Lung (tissue), 12 donors: ENCODE results near the gene CBY1. TPM values are rescaled to one million over a fixed set of nuclear protein-coding genes. Genes with fewer than 3 reads are reported as not detected.
A peak's percentile ranks its signal among the peaks of the same experiment; 100 is the strongest.

Source experiments
- ATAC-seq: fragments of 200-7000 bp; cut with Tn5 transposase; one replicate; pipeline ENCODE4 v1.9.1; 2020; ENCODE audit warnings: moderate number of reproducible peaks; ENCODE audit not compliant: insufficient read depth, low FRiP score
- DNase-seq, 3 donors: peaks; one replicate each; pipeline ENCODE4 v3.0.0-alpha.2; 2013 to 2017
- H3K27ac ChIP-seq, 2 donors: one replicate each; pipeline ENCODE4 v1.5.1; 2013; ENCODE audit warnings: mild to moderate bottlenecking in 2 of 2, moderate library complexity in 2 of 2, control low read depth in 1 of 2, inconsistent platforms in 1 of 2, low read depth in 1 of 2, low read length in 1 of 2
- H3K27me3 ChIP-seq, 3 donors: one replicate each; pipeline ENCODE4 v1.5.1; 2013; ENCODE audit warnings: low read length in 2 of 3; ENCODE audit not compliant: control insufficient read depth in 3 of 3, insufficient read depth in 3 of 3
- H3K36me3 ChIP-seq, 4 donors: one replicate each; pipeline ENCODE4 v1.5.1; 2013; ENCODE audit warnings: low read length in 4 of 4, mild to moderate bottlenecking in 1 of 4, moderate library complexity in 1 of 4; ENCODE audit not compliant: control insufficient read depth in 4 of 4, insufficient read depth in 4 of 4
- H3K4me1 ChIP-seq, 5 donors: one replicate each; pipeline ENCODE4 v1.5.1; 2013; ENCODE audit warnings: low read length in 5 of 5, mild to moderate bottlenecking in 2 of 5, moderate library complexity in 1 of 5; ENCODE audit not compliant: control insufficient read depth in 5 of 5, insufficient read depth in 5 of 5
- H3K4me3 ChIP-seq: one replicate; pipeline ENCODE4 v1.5.1; 2013; ENCODE audit warnings: mild to moderate bottlenecking, control low read depth, moderate library complexity
- H3K9ac ChIP-seq, 2 donors: one replicate each; pipeline ENCODE4 v1.5.1; 2013; ENCODE audit warnings: low read length in 2 of 2, control low read depth in 1 of 2; ENCODE audit not compliant: insufficient read depth in 1 of 2
- H3K9me3 ChIP-seq, 4 donors: one replicate each; pipeline ENCODE4 v1.5.1; 2013; ENCODE audit warnings: low read length in 3 of 4, mild to moderate bottlenecking in 1 of 4, moderate library complexity in 1 of 4; ENCODE audit not compliant: control insufficient read depth in 4 of 4, insufficient read depth in 3 of 4
- WGBS, 2 donors: extraction: QIAGEN DNeasy Blood & Tissue Kit; methylation state at CpG; one replicate each; pipeline ENCODE4 v1.1.7; 2013; 5-methylcytosine and 5-hydroxymethylcytosine counted together
- polyA plus RNA-seq, 2 donors: library from polyadenylated mRNA; stranded (reverse); fragments of 200-250 nt; gene quantifications; one replicate each; pipeline ENCODE4 v1.2.1, GENCODE V29; 2013
- total RNA-seq, 2 donors: library from RNA; depleted of rRNA in 1 of 2; stranded (reverse); fragments of >200 nt in 1 of 2; gene quantifications; one replicate each; pipeline ENCODE4 v1.2.1, GENCODE V29; 2014 to 2021
- TF ChIP-seq, protein P1 (sequence below): IDR thresholded peaks from 2 replicates; pipeline ENCODE4 v1.5.1; 2012; ENCODE audit warnings: mild to moderate bottlenecking; ENCODE audit errors: control extremely low read depth, extremely low read depth
- donor health status: control.
- donor health status: control.
- donor health status: Bipolar disorder and iron deficiency.
- donor health status: healthy.
- donor health status: DM: yes; HTN: yes; CAD: no.

CBY1 gene
- total and polyA plus RNA-seq, 4 donors: 24.8 to 49.0 (median 29.2) TPM

DNA sequence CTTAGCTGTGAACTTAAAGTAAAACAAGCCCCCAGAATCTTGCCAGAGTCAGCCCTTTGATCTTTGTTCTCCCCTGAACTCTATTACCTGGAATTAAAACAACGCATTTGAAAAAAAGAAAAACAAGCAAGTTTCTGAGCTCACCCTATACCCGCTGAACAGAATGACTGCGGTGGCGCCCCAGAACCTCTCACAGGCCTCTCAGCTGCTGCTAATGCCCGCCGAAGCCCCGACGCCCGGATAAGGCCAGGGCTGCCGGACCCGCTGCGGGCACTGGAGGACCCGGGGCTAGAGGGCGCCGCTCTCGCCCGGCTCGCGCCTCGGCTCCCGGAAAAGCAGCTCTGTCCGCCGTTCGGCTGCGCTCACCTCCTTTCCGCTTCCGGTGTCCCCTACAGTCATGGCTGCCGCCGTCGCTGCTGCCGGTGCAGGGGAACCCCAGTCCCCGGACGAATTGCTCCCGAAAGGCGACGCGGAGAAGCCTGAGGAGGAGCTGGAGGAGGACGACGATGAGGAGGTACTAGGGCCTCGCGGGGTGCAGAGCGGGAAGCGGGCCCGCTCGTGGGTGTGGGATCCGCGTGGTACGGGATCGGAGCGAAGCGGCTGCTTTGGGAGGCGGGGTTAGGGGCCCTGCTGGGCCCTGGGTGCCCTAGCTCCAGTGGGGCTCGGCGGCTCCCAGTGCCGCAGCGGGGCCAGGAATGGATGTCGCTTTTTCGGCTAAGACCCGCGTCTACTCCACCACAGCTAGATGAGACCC, 25.3 kb downstream of the CBY1 start, which contains the start of gene TOMM22:
Gene TOMM22, plus strand, starts transcription at position 376 of the 754 bp plus-strand sequence. Its CDS starts 22 bp downstream, at position 398.
- H3K27ac ChIP-seq: peak within 1 kb of the TSS; percentile 67 to 83
- peak; percentile 100 for ATAC-seq
- peak within 1 kb of the TSS; percentile 97 for H3K4me3 ChIP-seq
- WGBS, 2 donors: 0% methylated on average over 60 of the region's 60 CpGs
- peaks cover 5 to 23% (median 21%) of the 10 kb centered on the region in 4 donors for H3K36me3 ChIP-seq
- TF ChIP-seq, protein P1, sequence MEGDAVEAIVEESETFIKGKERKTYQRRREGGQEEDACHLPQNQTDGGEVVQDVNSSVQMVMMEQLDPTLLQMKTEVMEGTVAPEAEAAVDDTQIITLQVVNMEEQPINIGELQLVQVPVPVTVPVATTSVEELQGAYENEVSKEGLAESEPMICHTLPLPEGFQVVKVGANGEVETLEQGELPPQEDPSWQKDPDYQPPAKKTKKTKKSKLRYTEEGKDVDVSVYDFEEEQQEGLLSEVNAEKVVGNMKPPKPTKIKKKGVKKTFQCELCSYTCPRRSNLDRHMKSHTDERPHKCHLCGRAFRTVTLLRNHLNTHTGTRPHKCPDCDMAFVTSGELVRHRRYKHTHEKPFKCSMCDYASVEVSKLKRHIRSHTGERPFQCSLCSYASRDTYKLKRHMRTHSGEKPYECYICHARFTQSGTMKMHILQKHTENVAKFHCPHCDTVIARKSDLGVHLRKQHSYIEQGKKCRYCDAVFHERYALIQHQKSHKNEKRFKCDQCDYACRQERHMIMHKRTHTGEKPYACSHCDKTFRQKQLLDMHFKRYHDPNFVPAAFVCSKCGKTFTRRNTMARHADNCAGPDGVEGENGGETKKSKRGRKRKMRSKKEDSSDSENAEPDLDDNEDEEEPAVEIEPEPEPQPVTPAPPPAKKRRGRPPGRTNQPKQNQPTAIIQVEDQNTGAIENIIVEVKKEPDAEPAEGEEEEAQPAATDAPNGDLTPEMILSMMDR: peak; percentile 71
- H3K9ac ChIP-seq: peak within 1 kb of the TSS; percentile 72 to 89
- no peaks in the 10 kb centered on the region for H3K27me3 ChIP-seq
- no peaks in the 10 kb centered on the region for H3K9me3 ChIP-seq
- peaks cover 0 to 7% (median 4%) of the 10 kb centered on the region in 5 donors for H3K4me1 ChIP-seq
- DNase-seq: peak; percentile 89 to 94 (median 89)

DNA sequence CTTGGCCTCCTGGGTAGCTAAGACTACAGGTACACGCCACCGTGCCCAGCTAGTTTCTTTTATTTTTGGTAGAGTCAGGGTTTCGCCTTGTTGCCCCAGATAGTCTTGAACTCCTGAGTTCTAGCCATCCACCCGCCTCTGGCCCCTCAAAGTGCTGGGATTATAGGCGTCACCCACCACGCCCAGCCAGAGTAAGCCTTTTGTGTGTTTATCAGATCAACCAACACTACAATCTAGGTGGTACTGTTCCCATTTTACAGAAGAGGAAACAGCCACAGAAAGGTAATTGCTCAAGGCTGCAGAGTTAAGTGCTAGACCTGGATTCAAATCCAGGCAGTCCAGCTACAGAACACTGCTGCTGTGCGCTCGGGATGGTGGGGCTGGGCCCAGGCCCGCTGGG, 28.5 kb downstream of the CBY1 start:
- no peak overlapping the region for H3K27ac ChIP-seq
- H3K9ac ChIP-seq: no peak overlapping the region
- H3K4me3 ChIP-seq: no peak overlapping the region
- H3K9me3 ChIP-seq: no peaks in the 10 kb centered on the region
- DNase-seq (no peak), ATAC-seq (no peak)
- peaks cover 22 to 44% (median 36%) of the 10 kb centered on the region in 4 donors for H3K36me3 ChIP-seq
- TF ChIP-seq, protein P1: no peak
- WGBS, 2 donors: 95 to 97% methylated on average over 9 of the region's 9 CpGs
- peaks cover 0 to 7% (median 4%) of the 10 kb centered on the region in 5 donors for H3K4me1 ChIP-seq
- no peaks in the 10 kb centered on the region for H3K27me3 ChIP-seq

DNA sequence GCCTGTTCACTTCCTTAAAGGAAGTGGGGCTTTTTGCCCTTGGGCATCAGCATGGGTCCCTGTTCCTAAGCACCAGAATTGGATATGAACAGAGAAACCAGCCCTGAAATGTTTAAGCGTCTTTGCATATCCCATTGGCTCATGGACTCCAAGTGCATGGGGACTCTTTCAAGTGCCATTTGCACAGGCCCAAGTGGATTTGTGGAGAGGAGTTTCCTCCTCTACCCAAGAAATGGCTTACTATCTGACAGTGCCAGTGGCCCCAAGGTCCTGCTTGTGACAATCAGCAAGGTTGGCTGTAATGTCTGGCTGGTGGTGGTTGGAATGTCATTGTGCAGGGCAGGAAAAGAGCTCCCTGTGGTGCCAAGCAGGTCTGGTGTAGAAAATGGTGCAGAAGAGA, 29.3 kb downstream of the CBY1 start:
- TF ChIP-seq, protein P1: no peak
- Histone ChIP-seq H3K4me1 (peaks cover 0 to 7% (median 4%) of the 10 kb centered on the region in 5 donors), H3K9me3 (no peaks in the 10 kb centered on the region), H3K27ac (no peak overlapping the region), H3K36me3 (peaks cover 22 to 44% (median 36%) of the 10 kb centered on the region in 4 donors), H3K9ac (no peak overlapping the region), H3K4me3 (no peak overlapping the region), H3K27me3 (no peaks in the 10 kb centered on the region)
- no peak for ATAC-seq
- WGBS, 2 donors: 86 to 96% methylated on average over 1 of the region's 1 CpG
- DNase-seq: no peak
